ENCODE data around the gene BRSK2. TPM values are rescaled to one million over a fixed set of nuclear protein-coding genes. Genes with fewer than 3 reads are reported as not detected.

Gene BRSK2
- polyA plus RNA-seq, 1 of the 3 experiments (the other 2 are of a cell fraction), result 0.64 TPM

DNA sequence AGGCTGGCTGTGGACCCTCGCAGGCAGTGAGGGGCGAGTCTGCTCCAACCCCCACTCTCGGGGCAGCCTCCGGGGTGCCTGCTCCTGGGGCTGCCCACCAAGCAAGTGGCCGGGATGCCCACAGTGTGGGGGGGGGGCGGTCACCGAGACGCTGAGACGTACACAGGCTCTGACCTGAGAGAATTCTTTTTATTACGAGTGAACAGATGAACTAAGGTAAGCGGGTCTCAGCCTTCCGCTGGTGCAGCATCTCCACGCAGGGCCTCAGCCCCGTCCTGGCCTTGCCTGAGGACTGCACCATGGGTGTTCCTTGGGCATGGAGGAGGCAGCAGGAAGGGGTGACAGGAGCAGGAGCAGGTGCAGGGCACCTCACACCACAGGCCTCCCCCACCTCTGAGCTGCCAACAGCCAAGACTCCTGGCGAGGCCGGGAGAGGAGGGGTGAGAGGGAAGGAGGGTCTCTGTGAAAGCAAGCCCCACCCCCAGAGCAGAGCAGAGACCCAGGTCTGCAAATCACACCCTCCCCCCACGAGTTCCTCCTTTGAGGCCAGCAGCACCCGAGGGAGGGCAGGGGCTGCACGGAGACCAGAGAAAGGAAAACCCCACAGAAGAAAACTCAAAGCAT lies 79.7 kb downstream of the BRSK2 start:
- TF ChIP-seq POLR2AphosphoS5 (IDR thresholded peaks at IDR 0.05; ENCODE audit: low read depth, low read length) (no peak), TAF1 (IDR thresholded peaks at IDR 0.05; ENCODE audit: borderline replicate concordance, low read depth, low read length) (no peak), FOXJ3 (CRISPR knock-in tag; IDR thresholded peaks at IDR 0.05) (no peak), FOSL2 (IDR thresholded peaks at IDR 0.05; ENCODE audit: borderline replicate concordance, low read depth) (no peak), ELF1 (IDR thresholded peaks at IDR 0.05) (no peak), MXI1 (IDR thresholded peaks at IDR 0.05; ENCODE audit: low read depth, low read length) (no peak), NRF1 (IDR thresholded peaks at IDR 0.05; ENCODE audit: low read depth, low read length) (no peak), SIN3A (IDR thresholded peaks at IDR 0.05; ENCODE audit: borderline replicate concordance, low read depth, low read length) (no peak), TEAD4 (IDR thresholded peaks at IDR 0.05; ENCODE audit: borderline replicate concordance, insufficient read depth) (no peak)
- TF ChIP-seq, protein P1, sequence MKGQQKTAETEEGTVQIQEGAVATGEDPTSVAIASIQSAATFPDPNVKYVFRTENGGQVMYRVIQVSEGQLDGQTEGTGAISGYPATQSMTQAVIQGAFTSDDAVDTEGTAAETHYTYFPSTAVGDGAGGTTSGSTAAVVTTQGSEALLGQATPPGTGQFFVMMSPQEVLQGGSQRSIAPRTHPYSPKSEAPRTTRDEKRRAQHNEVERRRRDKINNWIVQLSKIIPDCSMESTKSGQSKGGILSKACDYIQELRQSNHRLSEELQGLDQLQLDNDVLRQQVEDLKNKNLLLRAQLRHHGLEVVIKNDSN (IDR thresholded peaks at IDR 0.05; ENCODE audit: borderline replicate concordance, low read depth), result no peak
- TF ChIP-seq, protein P2, sequence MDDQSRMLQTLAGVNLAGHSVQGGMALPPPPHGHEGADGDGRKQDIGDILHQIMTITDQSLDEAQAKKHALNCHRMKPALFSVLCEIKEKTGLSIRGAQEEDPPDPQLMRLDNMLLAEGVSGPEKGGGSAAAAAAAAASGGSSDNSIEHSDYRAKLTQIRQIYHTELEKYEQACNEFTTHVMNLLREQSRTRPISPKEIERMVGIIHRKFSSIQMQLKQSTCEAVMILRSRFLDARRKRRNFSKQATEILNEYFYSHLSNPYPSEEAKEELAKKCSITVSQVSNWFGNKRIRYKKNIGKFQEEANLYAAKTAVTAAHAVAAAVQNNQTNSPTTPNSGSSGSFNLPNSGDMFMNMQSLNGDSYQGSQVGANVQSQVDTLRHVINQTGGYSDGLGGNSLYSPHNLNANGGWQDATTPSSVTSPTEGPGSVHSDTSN (IDR thresholded peaks at IDR 0.05), result no peak
- TF ChIP-seq, protein P3, sequence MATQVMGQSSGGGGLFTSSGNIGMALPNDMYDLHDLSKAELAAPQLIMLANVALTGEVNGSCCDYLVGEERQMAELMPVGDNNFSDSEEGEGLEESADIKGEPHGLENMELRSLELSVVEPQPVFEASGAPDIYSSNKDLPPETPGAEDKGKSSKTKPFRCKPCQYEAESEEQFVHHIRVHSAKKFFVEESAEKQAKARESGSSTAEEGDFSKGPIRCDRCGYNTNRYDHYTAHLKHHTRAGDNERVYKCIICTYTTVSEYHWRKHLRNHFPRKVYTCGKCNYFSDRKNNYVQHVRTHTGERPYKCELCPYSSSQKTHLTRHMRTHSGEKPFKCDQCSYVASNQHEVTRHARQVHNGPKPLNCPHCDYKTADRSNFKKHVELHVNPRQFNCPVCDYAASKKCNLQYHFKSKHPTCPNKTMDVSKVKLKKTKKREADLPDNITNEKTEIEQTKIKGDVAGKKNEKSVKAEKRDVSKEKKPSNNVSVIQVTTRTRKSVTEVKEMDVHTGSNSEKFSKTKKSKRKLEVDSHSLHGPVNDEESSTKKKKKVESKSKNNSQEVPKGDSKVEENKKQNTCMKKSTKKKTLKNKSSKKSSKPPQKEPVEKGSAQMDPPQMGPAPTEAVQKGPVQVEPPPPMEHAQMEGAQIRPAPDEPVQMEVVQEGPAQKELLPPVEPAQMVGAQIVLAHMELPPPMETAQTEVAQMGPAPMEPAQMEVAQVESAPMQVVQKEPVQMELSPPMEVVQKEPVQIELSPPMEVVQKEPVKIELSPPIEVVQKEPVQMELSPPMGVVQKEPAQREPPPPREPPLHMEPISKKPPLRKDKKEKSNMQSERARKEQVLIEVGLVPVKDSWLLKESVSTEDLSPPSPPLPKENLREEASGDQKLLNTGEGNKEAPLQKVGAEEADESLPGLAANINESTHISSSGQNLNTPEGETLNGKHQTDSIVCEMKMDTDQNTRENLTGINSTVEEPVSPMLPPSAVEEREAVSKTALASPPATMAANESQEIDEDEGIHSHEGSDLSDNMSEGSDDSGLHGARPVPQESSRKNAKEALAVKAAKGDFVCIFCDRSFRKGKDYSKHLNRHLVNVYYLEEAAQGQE (IDR thresholded peaks at IDR 0.05; ENCODE audit: low read depth, low read length), result no peak
- POLR2A ChIA-PET, result no interaction called here

More for the DNA sequence above, 79.7 kb downstream of the BRSK2 start:
- H3K27ac ChIP-seq (ENCODE audit: low read depth in 2 of 2, low read length in 1 of 2), result no peak overlapping the region
- H3K27me3 ChIP-seq (ENCODE audit: insufficient read depth), result no peaks in the 10 kb centered on the region
- no peak overlapping the region for H3K9ac ChIP-seq
- no peaks in the 10 kb centered on the region for H3F3A ChIP-seq (replicated peaks; ENCODE audit: insufficient read depth)
- H3K9me3 ChIP-seq, result no peaks in the 10 kb centered on the region
- no peak overlapping the region for H3K4me2 ChIP-seq
- no peak overlapping the region for H2AFZ ChIP-seq (ENCODE audit: low read depth)
- H3K36me3 ChIP-seq (replicated peaks in 1 of 2; ENCODE audit: control insufficient read depth in 1 of 2, insufficient read depth in 2 of 2, low read length in 1 of 2), result peaks cover 0 to 28% of the 10 kb centered on the region in 2 experiments
- no peaks in the 10 kb centered on the region for H4K20me1 ChIP-seq (ENCODE audit: insufficient read depth)
- WGBS (ENCODE audit: low lambda C conversion rate), result 90% methylated on average over 13 of the region's 19 CpGs
- CTCF ChIA-PET, result interaction anchor here (1.3 kb wide), 1 partner anchor 8 kb away, joined by 5 read pairs; no protein-coding TSS in a partner anchor
- H3K9me2 ChIP-seq, result no peaks in the 10 kb centered on the region
- no peak overlapping the region for H3K4me3 ChIP-seq (ENCODE audit: low read depth in 2 of 2, low read length in 1 of 2)
- DNase-seq, result no peak
- H3K4me1 ChIP-seq (ENCODE audit: control insufficient read depth in 1 of 2, insufficient read depth in 2 of 2, low read depth in 1 of 2, low read length in 1 of 2), result no peaks in the 10 kb centered on the region; a peak in 1 of 4 replicates
- H3K79me2 ChIP-seq (ENCODE audit: insufficient read depth), result no peaks in the 10 kb centered on the region
